COLO668 (cell line): ENCODE results near the gene FXR2.
A peak's percentile ranks its signal among the peaks of the same experiment; 100 is the strongest.

Experiments used
- DNase-seq: peaks from one replicate; lab custom pipeline; 2025; ENCODE audit not compliant: unreplicated experiment; lab: John Stamatoyannopoulos, UW

The FXR2 gene

GRCh38 chr17:7552621-7553051 is 62.1 kb downstream of the FXR2 start:
- DNase-seq = no peak

- no peak for DNase-seq
These were observed 63.3 kb downstream of the FXR2 start for GRCh38 chr17:7551396-7551795.

- DNase-seq = no peak
These were observed 64.4 kb downstream of the FXR2 start for GRCh38 chr17:7550344-7550743.

- DNase-seq = peak; percentile 1
These were observed 65.2 kb downstream of the FXR2 start for GRCh38 chr17:7549401-7550055.

- DNase-seq = no peak
These were observed 65.9 kb downstream of the FXR2 start, which contains the start of gene TNFSF12 for GRCh38 chr17:7548585-7549400. Gene TNFSF12 (plus strand): TSS chr17:7549058. CDS start chr17:7549154, 96 bp downstream.

GRCh38 chr17:7544911-7545310 is 69.8 kb downstream of the FXR2 start:
- DNase-seq = no peak
